Mesodermal cell (in vitro differentiated cells): ENCODE results near the gene UBE2V1.
"Not testable (repeated sequence)": the region's sequence is repeated elsewhere in the genome, so short reads cannot be mapped to it uniquely, and the experiment has no call there.

ENCODE experiments used
- H3K27ac ChIP-seq: 2 replicates; pipeline ENCODE4 v1.7.0; 2013; ENCODE audit warnings: mild to moderate bottlenecking, low read depth, low read length, moderate library complexity; ENCODE audit not compliant: severe bottlenecking
- H3K36me3 ChIP-seq: 2 replicates; pipeline ENCODE4 v1.7.1; 2013; ENCODE audit warnings: mild to moderate bottlenecking, low read length, moderate library complexity; ENCODE audit not compliant: control insufficient read depth, insufficient read depth
- H3K4me1 ChIP-seq: one replicate; pipeline ENCODE4 v1.7.1; 2013; ENCODE audit warnings: mild to moderate bottlenecking, low read length; ENCODE audit not compliant: insufficient read depth, control insufficient read depth, poor library complexity, severe bottlenecking
- H3K4me3 ChIP-seq: 2 replicates; pipeline ENCODE4 v1.7.0; 2013; ENCODE audit warnings: low read length, control low read depth, mild to moderate bottlenecking; ENCODE audit not compliant: insufficient read depth, poor library complexity, severe bottlenecking; ENCODE audit errors: extremely low read depth
- H3K9me3 ChIP-seq: 2 replicates; pipeline ENCODE4 v1.7.1; 2013; ENCODE audit warnings: mild to moderate bottlenecking, low read length, moderate library complexity; ENCODE audit not compliant: control insufficient read depth
- WGBS, 2 experiments: methylation state at CpG; one replicate each; pipeline ENCODE4 v1.1.5; 2013; ENCODE audit warnings: missing lambda C conversion rate in 2 of 2; ENCODE audit not compliant: insufficient coverage in 2 of 2; 5-methylcytosine and 5-hydroxymethylcytosine counted together

The UBE2V1 gene

GRCh38 chr20:50113420-50114224 is 672 bp upstream of the UBE2V1 start:
- H3K4me3 ChIP-seq: peak overlapping the region; percentile 100
- H3K9me3 ChIP-seq: no peaks in the 10 kb centered on the region
- peaks cover 32% of the 10 kb centered on the region for H3K4me1 ChIP-seq
- 11 to 32% methylated on average over 3 to 6 of the region's 11 CpGs for WGBS, 2 experiments
- peaks cover 25% of the 10 kb centered on the region for H3K36me3 ChIP-seq
- peak overlapping the region; percentile 93 for H3K27ac ChIP-seq

GRCh38 chr20:50111829-50112495 is 988 bp downstream of the UBE2V1 start:
- H3K27ac ChIP-seq: peak overlapping the region; percentile 93
- H3K9me3 ChIP-seq: no peaks in the 10 kb centered on the region
- peak overlapping the region; percentile 100 for H3K4me3 ChIP-seq
- H3K4me1 ChIP-seq: peaks cover 43% of the 10 kb centered on the region
- WGBS, 2 experiments: 2 to 13% methylated on average over 7 to 8 of the region's 9 CpGs
- H3K36me3 ChIP-seq: peaks cover 32% of the 10 kb centered on the region

- 71% methylated on average over 10 of the region's 10 CpGs for WGBS, 2 experiments
- Histone ChIP-seq H3K9me3 (no peaks in the 10 kb centered on the region), H3K4me1 (peaks cover 41% of the 10 kb centered on the region), H3K27ac (peak overlapping the region; percentile 93), H3K4me3 (peak overlapping the region; percentile 100), H3K36me3 (peaks cover 36% of the 10 kb centered on the region)
These were observed 1.7 kb downstream of the UBE2V1 start for GRCh38 chr20:50111120-50111828.

GRCh38 chr20:50110141-50111047 is 2.6 kb downstream of the UBE2V1 start:
- WGBS, 2 experiments: 92 to 93% methylated on average over 2 to 3 of the region's 4 CpGs
- H3K9me3 ChIP-seq: no peaks in the 10 kb centered on the region
- no peak overlapping the region for H3K4me3 ChIP-seq
- H3K27ac ChIP-seq: no peak overlapping the region
- H3K4me1 ChIP-seq: peaks cover 39% of the 10 kb centered on the region
- H3K36me3 ChIP-seq: peaks cover 36% of the 10 kb centered on the region

- Histone ChIP-seq H3K4me3 (no peak overlapping the region), H3K9me3 (no peaks in the 10 kb centered on the region), H3K27ac (no peak overlapping the region), H3K36me3 (peaks cover 42% of the 10 kb centered on the region), H3K4me1 (peaks cover 34% of the 10 kb centered on the region)
- 100% methylated on average over 2 of the region's 4 CpGs for WGBS, 2 experiments
These were observed 4.3 kb downstream of the UBE2V1 start for GRCh38 chr20:50108556-50109235.

GRCh38 chr20:50107796-50108331 is 5.1 kb downstream of the UBE2V1 start:
- Histone ChIP-seq H3K9me3 (no peaks in the 10 kb centered on the region), H3K4me3 (no peak overlapping the region), H3K4me1 (peaks cover 41% of the 10 kb centered on the region), H3K36me3 (peaks cover 46% of the 10 kb centered on the region), H3K27ac (no peak overlapping the region)
- 90 to 97% methylated on average over 6 of the region's 6 CpGs for WGBS, 2 experiments

GRCh38 chr20:50107086-50107660 is 5.8 kb downstream of the UBE2V1 start:
- Histone ChIP-seq H3K27ac (no peak overlapping the region), H3K36me3 (peaks cover 53% of the 10 kb centered on the region), H3K4me3 (no peak overlapping the region), H3K4me1 (peaks cover 43% of the 10 kb centered on the region), H3K9me3 (no peaks in the 10 kb centered on the region)
- 86 to 95% methylated on average over 5 of the region's 6 CpGs for WGBS, 2 experiments

GRCh38 chr20:50106669-50107068 is 6.3 kb downstream of the UBE2V1 start:
- H3K27ac ChIP-seq, H3K4me3 ChIP-seq, H3K9me3 ChIP-seq: not testable (repeated sequence)
- Histone ChIP-seq H3K36me3 (peaks cover 58% of the 10 kb centered on the region), H3K4me1 (peaks cover 42% of the 10 kb centered on the region)
- WGBS, 2 experiments: 95 to 100% methylated on average over 3 to 4 of the region's 5 CpGs

- H3K4me3 ChIP-seq, H3K9me3 ChIP-seq: not testable (repeated sequence)
- Histone ChIP-seq H3K36me3 (peaks cover 57% of the 10 kb centered on the region), H3K4me1 (peaks cover 22% of the 10 kb centered on the region), H3K27ac (peak overlapping the region; percentile 6)
- WGBS, 2 experiments: 94 to 96% methylated on average over 7 to 8 of the region's 15 CpGs
These were observed 9.4 kb downstream of the UBE2V1 start for GRCh38 chr20:50103464-50104107.
